MCF 10A (cell line): ENCODE data around the gene USP28. TPM values are rescaled to one million over a fixed set of nuclear protein-coding genes. Genes with fewer than 3 reads are reported as not detected.

Source experiments
- BruUV-seq: library from RNA; stranded (reverse); fragments of 400-500 nt; replicated peaks from 2 replicates; lab custom pipeline; 2021; lab: Mats Ljungman, UMichigan
- CTCF ChIA-PET: fragments of 300-600 bp; sonication (Branson Sonifier 250); formaldehyde crosslinking; extraction: SDS; loops from one replicate; lab custom pipeline; 2021; ENCODE audit warnings: antibody characterized with exemption, inconsistent platforms; lab: Yijun Ruan, JAX
- POLR2A ChIA-PET: fragments of 300-600, 350-650 bp; sonication (Branson Sonifier 250); formaldehyde crosslinking; extraction: SDS; loops from one replicate; lab custom pipeline; 2020; ENCODE audit warnings: antibody characterized with exemption, inconsistent platforms; lab: Yijun Ruan, JAX
- DNase-seq: peaks from one replicate; pipeline ENCODE4 v3.0.0-alpha.2; 2018; ENCODE audit not compliant: unreplicated experiment
- H3K27ac Mint-ChIP-seq: one replicate; pipeline ENCODE4 v1.8.0; 2022; ENCODE audit warnings: mild to moderate bottlenecking, low read depth, mixed read lengths; ENCODE audit not compliant: unreplicated experiment
- H3K27me3 Mint-ChIP-seq: one replicate; pipeline ENCODE4 v1.8.0; 2022; ENCODE audit warnings: mixed read lengths; ENCODE audit not compliant: insufficient read depth, unreplicated experiment
- H3K36me3 Mint-ChIP-seq: one replicate; pipeline ENCODE4 v1.8.0; 2022; ENCODE audit warnings: mild to moderate bottlenecking, moderate library complexity, mixed read lengths; ENCODE audit not compliant: insufficient read depth, unreplicated experiment
- H3K4me1 Mint-ChIP-seq: one replicate; pipeline ENCODE4 v1.8.0; 2022; ENCODE audit warnings: mixed read lengths; ENCODE audit not compliant: insufficient read depth, unreplicated experiment
- H3K4me3 Mint-ChIP-seq: one replicate; pipeline ENCODE4 v1.8.0; 2022; ENCODE audit warnings: mild to moderate bottlenecking, moderate library complexity, mixed read lengths; ENCODE audit not compliant: unreplicated experiment
- H3K9me3 Mint-ChIP-seq: one replicate; pipeline ENCODE4 v1.8.0; 2022; ENCODE audit warnings: mixed read lengths; ENCODE audit not compliant: unreplicated experiment
- CTCF ChIP-seq: fragments of 200-600 bp; IDR thresholded peaks from one replicate; pipeline ENCODE4 v1.8.0; 2022; ENCODE audit warnings: antibody characterized with exemption, mild to moderate bottlenecking; ENCODE audit not compliant: unreplicated experiment
- intact Hi-C: fragments of 100-400 bp; cut with micrococcal nuclease; formaldehyde crosslinking; loops from 2 replicates; pipeline ENCODE4 v1.14.1; 2022
- total RNA-seq: library from RNA; stranded (reverse); gene quantifications from 2 replicates; pipeline ENCODE4 v1.2.3, GENCODE V29; 2022

USP28 gene
- total RNA-seq, 1 experiment from 2014 or later: 17.2 TPM

- intact Hi-C loops: no loop called here
- Mint-ChIP-seq H3K36me3 (peaks cover 11% of the 10 kb centered on the region), H3K4me3 (peak overlapping the region; percentile 80), H3K27me3 (no peaks in the 10 kb centered on the region), H3K4me1 (peaks cover 20% of the 10 kb centered on the region), H3K27ac (no peak overlapping the region), H3K9me3 (no peaks in the 10 kb centered on the region)
- CTCF ChIA-PET: interaction anchor here (0.6 to 0.8 kb wide), 3 partner anchors 21 to 1337 kb away, joined by 3 to 6 read pairs (median 3); no protein-coding TSS in a partner anchor
- POLR2A ChIA-PET: interaction anchor here (0.8 to 3.8 kb wide), 6 partner anchors 10 to 429 kb away, joined by 3 to 16 read pairs (median 4); partner anchors contain the start of gene ZW10
- no peak for TF ChIP-seq CTCF
- TSS peak; percentile 31 for BruUV-seq
- peak; percentile 29 for DNase-seq
These were observed 665 bp downstream of the USP28 start for GRCh38 chr11:113874581-113875233.

- Mint-ChIP-seq H3K27me3 (no peaks in the 10 kb centered on the region), H3K27ac (no peak overlapping the region), H3K9me3 (no peaks in the 10 kb centered on the region), H3K4me3 (peak overlapping the region; percentile 80), H3K36me3 (peaks cover 11% of the 10 kb centered on the region), H3K4me1 (peaks cover 20% of the 10 kb centered on the region)
- no peak for DNase-seq
- no peak for TF ChIP-seq CTCF
- POLR2A ChIA-PET: interaction anchor here (0.8 to 3.8 kb wide), 5 partner anchors 15 to 430 kb away, joined by 3 to 16 read pairs (median 3); partner anchors contain the start of gene ZW10
- intact Hi-C loops: no loop called here
- CTCF ChIA-PET: interaction anchor here (0.6 to 0.8 kb wide), 2 partner anchors 22 to 23 kb away, joined by 3 to 6 read pairs; no protein-coding TSS in a partner anchor
- no TSS peak for BruUV-seq
These were observed 1.3 kb downstream of the USP28 start for GRCh38 chr11:113874096-113874495.

- intact Hi-C loops: no loop called here
- TF ChIP-seq CTCF: no peak
- H3K36me3 Mint-ChIP-seq: peaks cover 11% of the 10 kb centered on the region
- H3K27me3 Mint-ChIP-seq: no peaks in the 10 kb centered on the region
- ChIA-PET POLR2A (interaction anchor here (0.9 to 1.4 kb wide), 2 partner anchors 13 to 41 kb away, joined by 3 to 5 read pairs; no protein-coding TSS in a partner anchor), CTCF (interaction anchor here (0.6 kb wide), 2 partner anchors 8 to 389 kb away, joined by 3 read pairs; no protein-coding TSS in a partner anchor)
- no peak for DNase-seq
- BruUV-seq: no TSS peak
- no peaks in the 10 kb centered on the region for H3K9me3 Mint-ChIP-seq
- peaks cover 20% of the 10 kb centered on the region for H3K4me1 Mint-ChIP-seq
- H3K4me3 Mint-ChIP-seq: peak overlapping the region; percentile 80
- H3K27ac Mint-ChIP-seq: peak overlapping the region; percentile 53
These were observed 2.1 kb downstream of the USP28 start for GRCh38 chr11:113873236-113873626.

GRCh38 chr11:113871336-113871735, 4.0 kb downstream of the USP28 start:
- H3K4me1 Mint-ChIP-seq: peaks cover 20% of the 10 kb centered on the region
- no peak overlapping the region for H3K4me3 Mint-ChIP-seq
- H3K27me3 Mint-ChIP-seq: no peaks in the 10 kb centered on the region
- intact Hi-C loops: no loop called here
- POLR2A ChIA-PET: interaction anchor here (1.4 kb wide), 1 partner anchor 15 kb away, joined by 4 read pairs; no protein-coding TSS in a partner anchor
- H3K27ac Mint-ChIP-seq: no peak overlapping the region
- BruUV-seq: no TSS peak
- CTCF ChIA-PET: interaction anchor here (0.7 kb wide), 1 partner anchor 24 kb away, joined by 4 read pairs; no protein-coding TSS in a partner anchor
- H3K36me3 Mint-ChIP-seq: peaks cover 19% of the 10 kb centered on the region
- TF ChIP-seq CTCF: no peak
- H3K9me3 Mint-ChIP-seq: no peaks in the 10 kb centered on the region
- DNase-seq: no peak
